Stimulated activated CD4-positive, alpha-beta T cell treated with anti-CD3 and anti-CD28 coated beads, Interleukin-1b, Interleukin-23, amount 100 ng/mL, for 1 hour (primary cell): ENCODE measurements around the gene MEGF11.

Experiments
- DNase-seq, 2 donors: peaks; one replicate each; pipeline ENCODE4 v3.0.0-alpha.2; 2020; ENCODE audit warnings: low read depth in 2 of 2

Gene MEGF11

DNA sequence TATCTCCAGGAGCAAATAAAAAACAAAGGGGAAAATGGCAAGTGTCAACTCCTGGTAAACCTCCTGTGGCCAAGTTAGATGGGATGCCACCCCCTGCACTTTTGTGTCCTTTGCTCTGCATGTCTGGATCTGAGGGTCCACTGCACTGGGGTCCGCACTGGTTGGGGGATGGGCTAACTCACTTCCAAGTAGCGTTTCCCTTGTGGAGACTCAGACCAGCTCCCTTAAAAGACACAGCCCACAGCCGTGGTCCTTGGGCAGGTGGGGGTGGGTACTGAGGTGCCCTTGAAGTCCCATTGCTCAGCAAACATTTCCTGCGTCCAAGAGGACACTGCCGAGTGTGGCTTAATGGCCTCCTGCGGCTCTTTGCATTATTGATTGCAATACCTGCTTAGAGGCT, 188.2 kb downstream of the MEGF11 start:
- no peak for DNase-seq

DNA sequence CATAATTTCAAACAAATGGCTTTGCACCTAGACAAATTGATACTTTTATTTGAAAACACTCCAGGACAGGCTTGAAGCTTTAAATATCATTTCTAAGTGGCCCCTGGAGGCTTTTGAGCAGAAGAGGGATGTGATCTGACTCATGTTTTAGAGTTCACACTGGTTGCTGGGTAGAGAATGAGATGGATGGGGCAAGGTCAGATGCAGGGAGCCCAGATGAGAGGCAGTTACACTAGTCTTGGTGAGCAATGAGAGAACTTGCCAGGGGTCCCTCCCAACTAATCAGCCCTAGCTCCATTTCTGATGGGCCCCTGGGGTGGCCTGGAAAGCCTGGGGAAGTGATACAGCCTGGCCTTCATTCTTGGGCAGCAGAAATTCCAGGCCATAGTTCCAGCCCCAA, 190.4 kb downstream of the MEGF11 start:
- no peak for DNase-seq

DNA sequence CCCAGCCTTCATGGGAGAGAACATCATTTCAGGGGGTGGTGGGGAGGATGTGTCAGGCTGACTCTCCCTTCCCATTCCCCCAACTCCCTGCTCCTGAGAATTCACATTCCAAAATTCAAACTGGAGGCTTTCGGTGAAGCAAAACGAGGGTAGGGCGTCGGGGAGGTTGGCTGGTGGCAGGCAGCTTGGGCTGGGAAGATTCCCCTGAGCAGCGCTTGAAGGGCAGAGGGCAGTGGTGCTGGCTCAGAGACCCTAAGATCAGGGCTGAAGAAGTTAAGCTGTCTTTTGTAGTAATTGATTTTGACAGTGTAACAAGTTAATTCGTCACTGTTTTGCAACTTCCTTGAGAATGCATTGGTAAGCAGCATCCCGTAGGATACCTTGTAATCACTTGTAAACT, 196.5 kb downstream of the MEGF11 start:
- DNase-seq, result no peak

DNA sequence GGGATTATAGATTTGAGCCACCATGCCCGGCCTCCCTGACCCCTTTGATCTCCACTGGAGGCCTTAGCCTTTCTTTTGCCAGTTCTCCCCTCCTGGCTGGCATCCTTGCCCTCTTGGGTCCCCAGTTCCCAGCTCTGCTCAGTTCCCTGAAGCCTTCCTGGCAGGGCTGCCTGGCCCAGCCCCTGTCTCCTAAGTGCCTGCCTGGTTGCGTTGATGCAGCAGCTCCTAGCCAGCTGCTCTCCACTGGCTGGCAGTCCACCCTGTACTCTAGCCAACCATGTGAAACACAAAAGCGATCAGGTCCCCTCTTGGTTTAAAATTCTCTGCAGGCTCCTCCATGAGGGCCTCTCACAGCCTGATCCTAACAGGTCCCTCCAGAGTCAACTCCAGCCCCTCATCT, 199.6 kb downstream of the MEGF11 start:
- no peak for DNase-seq

DNA sequence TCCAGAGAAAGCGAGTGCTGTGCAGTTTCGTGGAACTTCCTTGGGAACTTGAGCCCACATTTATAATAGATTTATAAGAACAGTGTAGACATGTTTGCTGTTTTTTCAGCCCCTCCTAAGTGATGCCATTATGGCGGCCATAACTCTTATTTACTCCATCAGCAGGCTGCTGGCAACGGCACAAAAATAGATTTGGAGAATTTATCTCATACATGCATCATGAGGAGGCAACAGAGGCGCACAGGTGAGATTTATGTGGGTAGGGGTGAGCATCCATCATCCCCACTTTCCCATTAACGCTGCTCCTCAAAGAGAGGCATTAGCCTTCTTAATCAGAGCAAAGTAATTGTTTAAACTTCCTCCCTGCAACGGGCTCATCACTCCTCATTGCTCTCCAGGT, 201.7 kb downstream of the MEGF11 start:
- DNase-seq, result no peak

DNA sequence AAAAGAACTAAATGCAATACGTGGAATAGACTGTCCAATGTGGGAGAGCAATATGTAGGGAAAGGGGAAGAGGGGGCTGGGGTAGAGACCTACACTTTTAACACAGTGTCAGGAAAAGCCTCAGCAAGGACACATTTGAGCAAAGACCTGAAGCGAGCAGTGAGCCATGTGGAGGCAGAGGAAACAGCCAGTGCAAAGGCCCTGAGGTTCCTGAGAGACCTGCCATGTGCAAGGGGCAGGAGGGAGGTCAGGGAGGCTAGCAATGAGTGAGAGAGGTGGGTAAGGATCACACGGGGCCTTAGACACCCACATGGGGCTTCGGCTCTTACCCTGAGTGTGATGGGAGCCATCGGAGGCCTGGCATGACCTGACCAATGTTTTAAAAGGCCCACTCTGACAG, 203.3 kb downstream of the MEGF11 start:
- no peak for DNase-seq

DNA sequence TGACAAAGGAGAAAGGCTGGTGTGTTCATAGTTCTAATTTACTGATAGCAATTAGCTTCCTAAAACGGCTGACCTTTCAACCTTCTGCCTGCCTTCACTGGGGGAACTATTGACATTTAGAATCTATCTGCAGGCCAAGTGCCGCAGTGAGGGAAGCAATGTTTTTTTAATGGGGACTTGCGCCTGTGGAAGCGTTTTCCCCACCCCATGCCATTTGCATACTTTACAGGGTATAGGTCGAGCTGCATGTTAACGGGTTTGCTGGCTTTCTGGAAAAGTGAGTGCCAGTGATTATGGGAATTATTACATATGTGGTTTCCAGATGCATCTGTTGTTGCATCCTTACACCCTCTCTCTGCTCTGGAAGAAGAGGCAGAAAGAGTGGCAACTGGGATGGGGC, 204.2 kb downstream of the MEGF11 start:
- no peak for DNase-seq

DNA sequence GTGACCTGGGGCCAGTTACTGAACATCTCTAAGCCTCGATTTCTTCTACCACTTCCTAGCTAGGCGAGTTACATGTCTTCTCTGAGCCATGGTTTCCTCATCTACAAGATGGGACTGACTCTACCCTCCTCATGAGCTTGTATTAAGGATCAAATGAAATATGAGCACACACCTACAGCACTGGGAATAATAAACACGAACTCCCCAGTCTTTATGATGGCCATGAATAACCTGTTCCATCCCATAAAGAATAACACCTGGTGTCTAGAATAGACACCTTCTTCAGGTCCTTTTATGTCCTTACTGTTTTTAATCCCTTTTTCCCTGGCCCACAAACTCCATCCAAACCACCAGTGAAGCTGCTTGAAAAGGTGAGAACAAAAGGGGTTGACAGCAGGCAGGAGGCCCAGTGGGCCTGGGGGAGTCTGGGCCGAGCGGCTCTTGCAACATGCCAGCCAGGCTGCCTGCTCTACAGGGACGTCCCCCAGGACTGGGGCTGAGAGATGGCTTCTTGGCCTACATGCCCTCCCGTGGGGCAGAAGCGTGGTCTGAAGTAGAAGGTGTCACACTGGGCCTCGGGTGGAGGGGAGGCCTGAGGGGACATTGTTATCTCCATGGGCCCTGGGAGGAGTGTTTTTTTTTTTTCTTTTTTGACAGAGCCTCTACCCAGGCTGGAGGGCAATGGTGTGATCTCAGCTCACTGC, 206.1 kb downstream of the MEGF11 start:
- DNase-seq, result no peak

DNA sequence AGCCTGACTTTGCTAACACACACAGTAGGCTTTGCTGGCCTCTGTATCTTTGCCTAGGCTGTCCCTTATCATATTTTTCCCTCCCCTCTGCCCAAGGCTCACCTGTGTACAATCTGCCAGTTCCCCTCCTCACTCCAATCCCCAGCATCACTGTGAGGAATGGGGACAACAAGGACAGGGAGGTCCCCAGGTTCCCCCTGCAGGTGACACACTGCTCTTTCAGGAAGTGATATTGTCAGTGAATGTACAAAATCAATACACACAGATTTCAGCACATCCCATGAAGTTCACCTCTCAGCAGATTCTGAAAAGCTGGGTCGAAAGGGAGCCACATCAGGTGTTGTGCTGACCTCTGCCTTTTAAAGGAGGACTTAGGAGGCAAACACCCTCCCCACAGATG, 206.8 kb downstream of the MEGF11 start:
- no peak for DNase-seq

DNA sequence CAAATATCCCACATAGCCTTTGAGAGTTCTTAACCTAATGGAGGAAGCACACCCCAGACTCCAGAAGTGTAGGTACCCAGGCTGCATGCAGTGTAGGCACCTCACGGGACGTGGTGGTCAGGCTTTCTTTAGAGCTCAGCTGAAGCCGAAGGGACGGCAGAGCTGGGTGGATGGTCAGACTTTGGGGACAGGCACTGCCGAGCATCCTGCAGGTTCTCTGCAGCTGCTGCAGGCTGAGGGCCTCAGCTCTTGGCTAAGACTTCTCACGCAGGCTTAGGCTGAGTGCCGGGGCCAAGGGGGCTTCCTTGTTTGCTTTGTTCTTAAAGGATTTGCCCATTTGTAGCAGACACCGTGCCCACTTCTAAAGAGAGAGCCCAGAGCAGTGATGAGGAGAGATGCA, 207.2 kb downstream of the MEGF11 start:
- DNase-seq, result no peak

DNA sequence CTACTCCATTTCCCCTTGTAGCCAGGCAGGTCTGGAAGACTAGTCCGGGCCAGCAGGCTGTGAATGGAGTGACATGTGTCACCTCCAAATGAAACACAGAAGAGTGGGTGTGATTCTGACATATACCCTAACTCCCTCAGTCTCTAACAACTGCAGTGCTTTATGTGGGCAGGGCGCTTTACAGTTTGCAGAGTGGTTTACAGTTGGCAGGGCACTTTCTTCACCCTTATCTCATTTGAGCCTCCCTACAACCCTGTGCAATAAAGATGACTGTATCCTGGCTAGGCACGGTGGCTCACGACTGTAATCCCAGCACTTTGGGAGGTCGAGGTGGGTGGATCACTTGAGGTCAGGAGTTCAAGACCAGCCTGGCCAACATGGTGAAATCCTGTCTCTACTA, 208.0 kb downstream of the MEGF11 start:
- DNase-seq, result no peak

DNA sequence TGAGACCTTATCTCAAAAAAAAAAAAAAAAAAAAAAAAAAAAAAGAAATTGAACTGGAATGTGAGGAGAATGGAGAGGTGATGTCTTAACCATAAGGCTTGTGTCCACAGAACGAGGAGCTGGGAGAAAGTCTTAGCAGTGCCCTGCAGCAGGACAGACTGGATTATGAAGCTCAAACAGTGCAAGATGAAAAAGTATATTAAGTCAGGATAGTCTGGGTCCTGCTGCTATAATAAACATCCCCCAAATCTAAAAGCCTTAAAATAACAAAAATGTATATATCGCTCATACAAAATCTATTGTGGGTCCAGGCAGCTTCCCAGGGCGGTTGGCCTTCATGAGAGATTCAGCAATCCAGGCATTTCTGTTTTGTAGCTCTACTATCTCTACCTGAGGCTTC, 208.7 kb downstream of the MEGF11 start:
- DNase-seq, result no peak

DNA sequence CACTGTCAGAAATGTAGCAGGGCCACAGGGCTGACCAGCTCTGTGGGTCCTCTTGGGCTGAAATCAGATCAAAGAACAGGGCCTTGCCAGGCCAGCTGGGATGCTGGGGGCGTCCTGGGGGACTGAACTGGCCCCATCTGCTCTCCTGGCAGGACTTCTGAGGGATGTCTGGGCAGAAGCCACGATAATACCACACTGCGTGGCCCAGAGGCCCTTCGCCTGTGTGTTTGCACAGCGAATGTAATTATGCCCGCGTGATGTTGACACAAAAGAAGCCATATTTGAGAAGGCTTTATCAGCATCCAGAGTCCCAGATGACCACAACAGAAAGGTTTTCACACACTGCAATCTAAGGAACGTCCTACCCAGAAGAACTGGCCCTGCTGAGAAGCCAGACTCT, 210.3 kb downstream of the MEGF11 start:
- no peak for DNase-seq

- no peak for DNase-seq
Observed at GRCh38 chr15:66042624-66043023, 210.9 kb downstream of the MEGF11 start.

DNA sequence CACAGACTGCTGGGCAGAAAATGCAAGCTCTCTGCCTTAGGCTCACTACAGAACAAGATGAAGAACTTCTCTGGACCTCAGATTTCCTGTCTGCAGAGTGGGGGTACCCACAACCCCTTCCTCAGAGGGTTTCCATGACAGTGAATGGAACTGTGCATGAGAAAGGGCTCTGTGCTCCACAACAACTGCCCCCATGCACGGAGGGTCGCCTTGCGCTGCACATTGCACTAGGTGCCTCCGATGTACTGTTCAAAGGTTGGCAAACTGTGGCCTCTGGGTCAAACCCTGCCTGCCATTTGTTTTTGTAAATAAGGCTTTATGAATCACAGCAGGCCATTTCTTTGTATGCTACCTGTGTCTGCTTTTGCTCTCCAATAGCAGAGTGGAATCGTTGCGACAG, 212.3 kb downstream of the MEGF11 start:
- DNase-seq, result no peak

DNA sequence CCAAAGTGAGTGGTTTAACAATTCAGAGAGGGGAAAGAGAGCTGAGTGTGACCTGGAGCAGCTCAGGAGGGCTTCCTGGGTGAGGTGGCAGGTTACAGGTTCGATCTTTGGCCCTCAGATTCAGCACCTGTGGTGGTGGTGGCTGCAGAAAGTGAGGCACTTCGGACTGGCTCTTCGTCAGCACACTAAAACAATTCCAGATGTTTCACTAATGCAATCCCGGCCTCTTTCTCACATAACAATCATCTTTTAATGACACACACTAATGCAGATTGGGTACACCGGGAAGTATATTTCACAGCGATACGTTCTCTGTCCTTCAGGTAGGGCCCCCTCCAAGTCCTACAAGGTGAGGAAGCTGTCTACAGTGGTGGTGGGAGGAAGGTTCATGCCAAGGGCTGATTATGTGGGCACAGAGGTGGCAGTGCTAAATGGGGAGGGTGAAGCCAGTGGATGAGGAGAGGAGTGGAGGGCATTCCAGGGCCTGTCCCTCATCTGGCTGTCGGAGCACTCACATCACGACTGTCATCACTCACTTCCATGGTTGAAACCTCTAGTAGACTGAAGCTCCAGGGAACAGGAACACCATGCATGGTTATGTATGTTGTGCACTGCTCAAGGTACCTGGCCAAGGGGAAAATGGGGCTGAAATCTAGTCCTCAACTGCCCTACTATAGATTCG, 213.2 kb downstream of the MEGF11 start:
- DNase-seq, result no peak

DNA sequence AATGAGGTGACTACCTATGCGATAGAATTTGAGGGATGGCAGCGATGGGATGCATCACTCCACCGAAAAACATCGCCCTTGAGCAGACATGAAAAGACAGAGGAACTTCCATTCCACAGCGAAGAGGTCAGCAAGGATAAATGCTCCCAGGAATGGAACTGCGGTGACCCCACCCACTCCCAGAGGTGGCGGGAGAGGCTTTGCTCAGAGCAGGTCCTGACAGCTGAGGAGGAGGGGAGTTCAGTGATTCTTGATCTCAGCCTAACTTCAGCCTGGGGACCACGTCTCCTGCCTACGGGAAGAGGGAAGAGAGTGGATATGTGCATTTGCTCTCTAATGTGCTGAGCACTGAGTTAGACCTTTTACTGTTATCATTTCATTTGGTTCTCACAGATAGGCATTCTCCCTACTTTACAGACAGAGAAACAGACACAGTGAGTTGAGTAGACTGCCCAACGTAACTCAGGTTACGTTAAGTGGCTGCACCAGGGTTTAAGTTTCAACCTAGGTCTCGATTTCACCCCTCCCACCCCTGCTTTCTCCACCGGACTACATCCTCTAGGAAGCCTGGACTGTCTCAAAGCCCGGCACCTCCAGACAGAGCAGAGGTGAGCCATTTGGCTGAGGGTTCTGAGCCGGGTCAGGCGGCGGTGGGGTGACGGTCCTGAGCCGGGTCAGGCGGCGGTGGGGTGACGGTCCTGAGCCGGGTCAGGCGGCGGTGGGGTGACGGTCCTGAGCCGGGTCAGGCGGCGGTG, 214.3 kb downstream of the MEGF11 start:
- DNase-seq, result no peak

DNA sequence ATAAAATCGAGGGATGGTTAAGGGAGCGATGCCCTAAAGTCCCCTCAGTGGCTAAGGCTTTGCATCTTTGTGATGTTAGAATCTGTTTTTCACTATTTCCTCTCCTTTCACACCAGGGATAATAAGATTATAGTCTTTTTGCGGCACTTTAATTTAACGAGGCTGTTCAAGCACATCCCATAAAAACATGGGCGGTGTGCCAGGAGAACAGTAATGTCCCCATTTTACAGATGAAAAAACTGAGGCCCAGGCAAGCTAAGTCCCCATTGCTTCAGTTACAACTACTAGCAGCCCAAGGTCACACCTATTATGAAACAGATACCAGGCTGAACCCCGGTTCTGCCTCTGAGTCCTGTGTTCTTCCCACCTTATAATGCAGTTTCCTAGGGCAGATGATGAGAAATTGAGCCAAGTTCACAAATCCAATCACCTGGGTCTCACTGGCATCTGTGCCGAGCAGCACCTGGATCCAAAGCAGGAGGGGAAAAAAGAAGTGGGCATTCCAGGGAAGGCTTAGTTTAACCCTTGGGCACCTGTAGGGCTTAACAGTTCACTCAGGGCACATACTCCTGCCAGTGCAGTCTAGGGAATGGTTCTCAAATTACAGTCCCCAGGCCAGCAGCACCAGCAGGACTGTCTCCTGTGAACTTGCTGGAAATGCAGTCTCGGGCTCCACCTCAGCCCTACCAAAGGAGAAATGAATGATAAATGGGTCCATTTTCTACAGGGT, 215.0 kb downstream of the MEGF11 start:
- no peak for DNase-seq

GRCh38 chr15:66036859-66037258, 216.7 kb downstream of the MEGF11 start:
- DNase-seq, result no peak

DNA sequence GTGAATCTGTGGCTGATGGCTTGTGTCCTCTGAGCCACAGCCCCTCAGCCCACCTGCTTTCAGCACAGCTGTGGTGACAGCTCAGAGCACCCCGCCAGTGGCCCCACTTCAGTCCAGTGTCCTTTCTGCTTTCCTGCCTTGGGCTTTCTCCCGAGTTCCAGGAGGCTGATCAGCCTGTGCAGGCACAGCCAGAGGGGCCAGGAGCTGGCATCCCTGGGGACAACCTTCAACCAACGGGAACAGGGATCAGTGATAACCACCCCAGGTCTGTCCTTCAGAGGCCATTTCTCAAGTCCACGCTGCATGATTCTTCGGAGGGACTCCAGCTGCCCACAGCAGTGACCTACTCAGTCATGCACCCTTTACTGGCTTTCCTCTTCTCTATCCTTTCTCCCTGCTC, 217.6 kb downstream of the MEGF11 start:
- DNase-seq, result no peak

DNA sequence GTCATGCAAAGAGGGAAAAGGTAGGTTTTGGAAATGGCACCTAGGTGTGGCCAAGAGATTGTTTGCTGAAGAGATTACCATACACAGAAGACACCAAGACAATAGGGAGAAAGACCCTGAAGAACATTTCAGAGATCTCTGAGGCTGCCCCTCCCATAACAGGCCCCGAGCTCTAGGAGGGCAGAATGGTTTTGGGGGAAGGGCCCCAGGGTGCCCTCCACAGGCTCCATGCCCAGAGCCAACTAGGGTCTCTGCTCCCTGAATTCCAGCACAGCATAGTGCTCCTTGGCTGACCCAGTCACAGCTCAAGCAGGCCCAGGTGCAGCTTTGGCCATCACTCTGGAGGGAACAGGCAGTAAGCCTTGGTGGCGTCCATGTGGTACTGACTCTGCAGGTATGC, 220.4 kb downstream of the MEGF11 start:
- no peak for DNase-seq

DNA sequence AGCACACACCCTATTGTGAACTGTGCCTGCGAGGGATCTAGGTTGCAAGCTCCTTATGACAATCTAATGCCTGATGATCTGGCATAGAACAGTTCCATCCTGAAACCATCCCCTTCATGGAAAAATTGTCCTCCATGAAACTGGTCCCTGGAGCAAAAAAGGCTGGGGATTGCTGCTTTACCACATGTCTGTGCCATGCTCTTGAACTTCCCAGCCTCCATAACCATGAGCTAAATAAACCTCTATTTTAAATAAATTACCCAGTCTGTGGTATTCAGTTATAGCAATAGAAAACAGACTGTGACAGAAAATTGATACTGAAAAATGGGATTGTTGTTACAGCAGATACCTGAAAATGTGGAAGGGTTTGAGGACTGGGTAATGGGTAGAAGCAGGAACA, 221.5 kb downstream of the MEGF11 start:
- no peak for DNase-seq
